HG03520 (cell line): ENCODE measurements around the gene MAP2K2.

Experiments
- ATAC-seq: cut with Tn5 transposase; IDR thresholded peaks from one replicate; pipeline ENCODE4 v1.9.1; 2021; ENCODE audit warnings: mild to moderate bottlenecking, moderate library complexity; ENCODE audit not compliant: unreplicated experiment

Gene MAP2K2

DNA sequence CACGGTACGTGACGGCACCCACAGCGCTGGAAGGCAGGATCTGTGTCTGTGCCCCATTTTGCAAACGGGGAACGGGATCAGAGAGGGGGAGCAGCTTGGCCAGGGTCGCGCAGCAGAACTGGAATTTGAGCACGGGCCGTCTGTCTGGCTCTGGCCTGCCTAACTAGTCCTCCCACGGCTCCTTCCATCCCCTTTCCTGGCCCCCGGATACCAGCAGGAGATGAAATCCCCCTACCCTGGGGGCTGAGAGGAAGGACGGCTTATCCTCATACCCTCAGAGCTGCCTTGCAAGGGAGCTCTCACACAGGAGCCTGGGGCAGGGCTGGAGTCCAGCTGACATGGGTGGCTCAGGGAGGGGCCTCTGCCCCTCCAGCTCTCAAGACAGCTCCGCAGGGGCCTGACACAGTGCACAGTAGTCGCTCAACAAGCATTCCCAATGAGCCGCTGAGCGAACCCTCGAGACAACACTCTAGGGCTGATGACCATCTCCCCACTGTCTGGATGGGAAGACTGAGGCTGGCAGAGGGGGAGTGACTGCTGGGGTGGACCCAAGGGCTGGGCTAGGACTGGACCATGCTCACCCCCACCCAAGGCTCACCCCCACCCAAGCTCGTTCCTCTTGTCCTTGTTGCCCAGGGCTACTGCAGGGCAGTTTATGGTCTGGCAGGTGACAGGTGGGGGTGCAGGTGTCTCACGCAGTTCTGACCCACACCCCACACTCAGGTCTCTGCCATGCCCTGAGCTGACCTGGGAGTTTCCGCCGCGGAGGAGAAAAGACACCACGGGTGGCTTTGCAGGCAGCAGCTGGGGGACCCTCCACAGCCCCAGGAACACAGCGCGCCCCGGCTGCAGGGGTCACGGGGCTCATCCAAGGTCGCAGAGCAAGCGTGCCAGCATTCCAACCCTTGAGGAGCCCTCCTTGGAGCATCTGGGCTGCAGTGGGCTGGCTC lies 61.2 kb downstream of the MAP2K2 start:
- no peak for ATAC-seq

DNA sequence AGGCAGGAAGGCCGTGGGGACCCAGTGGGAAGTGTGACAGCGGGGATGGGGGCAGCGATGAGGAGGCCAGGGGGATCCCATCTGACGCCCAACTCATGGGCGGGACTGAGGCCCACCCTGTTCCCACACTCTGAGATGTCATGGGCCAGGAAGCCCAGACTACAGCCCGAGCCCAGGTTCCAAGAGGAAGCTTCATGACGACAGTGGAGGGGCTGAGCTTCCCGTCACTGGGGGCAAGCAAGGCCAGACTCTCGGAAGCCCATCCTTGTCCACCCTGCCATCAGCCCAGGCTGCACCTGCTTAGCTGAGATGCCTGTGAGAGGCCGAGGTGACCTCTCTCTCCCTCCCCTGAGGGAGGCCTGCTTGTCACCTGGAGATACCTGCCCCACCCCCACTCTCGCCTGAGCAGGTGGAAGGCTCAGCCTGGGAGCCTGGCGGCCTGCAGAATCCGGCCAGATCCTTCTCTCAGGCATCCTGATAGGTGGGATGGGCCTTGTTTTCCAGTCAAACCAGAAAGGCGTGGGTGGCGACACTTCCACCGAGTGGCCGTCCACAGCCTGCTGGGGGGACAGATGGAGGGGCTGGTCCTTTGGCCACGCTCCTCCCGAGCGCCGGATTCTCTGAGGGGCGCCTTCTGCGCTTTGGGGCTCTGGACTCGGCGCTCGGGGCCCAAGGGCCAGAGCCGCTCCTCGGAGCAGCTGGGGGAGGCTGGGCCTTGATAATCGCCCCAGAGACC lies 62.1 kb downstream of the MAP2K2 start:
- no peak for ATAC-seq

DNA sequence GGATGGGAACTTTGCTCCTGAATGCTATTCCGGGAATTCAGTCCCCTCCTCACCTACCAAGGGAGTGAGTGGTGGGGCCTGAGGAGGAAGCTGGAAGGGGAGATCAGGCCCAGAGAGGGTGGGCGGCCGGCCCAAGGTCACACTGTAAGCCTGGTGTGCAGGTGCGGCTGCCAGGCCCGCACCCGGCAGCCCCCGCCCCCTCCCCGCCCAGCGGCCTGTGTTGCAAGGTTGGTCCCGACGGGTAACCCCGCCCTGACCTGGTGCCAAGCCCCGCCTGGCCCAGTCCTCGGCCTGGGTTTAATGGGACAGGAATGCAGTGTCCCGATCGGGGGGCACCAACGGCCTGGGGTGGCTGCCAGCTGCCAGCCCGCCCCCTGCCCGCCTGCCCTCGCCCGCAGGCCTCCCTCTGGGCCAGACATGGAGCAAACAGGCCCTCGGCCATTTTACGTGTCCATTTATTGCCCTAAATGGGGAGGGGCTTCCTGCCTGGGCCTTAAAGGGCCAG lies 62.7 kb downstream of the MAP2K2 start:
- no peak for ATAC-seq

DNA sequence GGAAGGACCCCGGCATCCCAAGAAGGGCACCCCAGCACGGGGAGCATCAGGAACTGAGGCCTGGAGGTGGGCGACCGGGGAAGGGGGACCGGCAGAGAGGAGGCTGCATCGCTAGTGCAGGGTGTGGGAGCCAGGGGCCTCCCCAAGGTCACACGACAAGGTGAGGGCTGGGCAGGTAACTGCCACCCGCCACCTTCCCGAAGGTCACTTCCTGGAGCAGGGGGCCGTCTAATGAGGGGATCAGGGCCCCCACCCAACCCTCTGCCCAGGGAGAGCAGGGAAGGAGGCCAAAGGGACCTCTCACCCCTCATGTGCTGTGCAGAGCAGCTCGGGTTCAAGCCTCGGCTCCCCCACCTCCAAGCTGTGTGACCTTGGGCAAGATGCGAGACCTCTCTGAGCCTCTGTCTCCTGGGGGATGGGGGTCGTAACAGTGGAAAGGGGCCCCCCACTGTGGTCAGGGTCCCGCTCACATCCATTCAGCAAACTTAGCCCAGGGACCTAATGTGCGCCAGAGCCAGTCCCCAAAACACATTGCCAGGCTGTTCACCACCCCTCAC lies 63.2 kb downstream of the MAP2K2 start:
- no peak for ATAC-seq

DNA sequence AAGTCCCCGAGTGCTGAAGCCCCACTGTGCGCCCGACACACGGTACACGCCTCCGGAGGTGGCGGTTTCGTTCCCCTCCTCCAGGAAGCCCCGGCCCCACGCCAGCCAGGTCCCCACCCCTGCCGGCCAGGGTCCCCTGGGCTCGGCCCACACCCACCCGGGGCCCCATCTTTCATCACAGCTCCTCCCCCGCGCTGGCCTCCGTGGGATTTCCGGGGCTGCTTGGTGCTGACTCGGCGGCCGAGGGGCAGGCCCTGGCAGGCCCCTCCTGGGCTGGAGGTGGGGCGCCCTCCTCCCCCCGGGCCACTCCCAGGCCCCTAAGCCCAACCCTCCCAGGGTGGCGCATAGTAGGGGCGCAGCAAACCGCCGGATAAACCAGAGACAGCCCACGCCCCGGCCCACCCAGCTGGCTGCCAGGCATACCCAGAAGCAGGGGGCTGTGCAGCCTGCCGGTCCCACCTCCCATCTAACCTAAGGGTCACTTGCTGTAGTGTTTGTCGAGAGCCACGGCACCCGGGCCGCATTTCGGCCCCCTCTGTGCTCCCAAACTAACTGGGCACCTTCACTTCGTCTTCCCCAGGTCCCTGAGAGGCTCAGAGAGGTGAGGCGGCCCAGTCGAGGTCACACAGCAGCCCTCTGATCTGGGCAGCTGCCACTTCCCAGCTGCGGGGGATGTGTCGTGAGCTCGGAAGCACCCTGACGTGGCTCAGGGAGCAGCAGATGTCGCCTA lies 63.9 kb downstream of the MAP2K2 start:
- no peak for ATAC-seq

DNA sequence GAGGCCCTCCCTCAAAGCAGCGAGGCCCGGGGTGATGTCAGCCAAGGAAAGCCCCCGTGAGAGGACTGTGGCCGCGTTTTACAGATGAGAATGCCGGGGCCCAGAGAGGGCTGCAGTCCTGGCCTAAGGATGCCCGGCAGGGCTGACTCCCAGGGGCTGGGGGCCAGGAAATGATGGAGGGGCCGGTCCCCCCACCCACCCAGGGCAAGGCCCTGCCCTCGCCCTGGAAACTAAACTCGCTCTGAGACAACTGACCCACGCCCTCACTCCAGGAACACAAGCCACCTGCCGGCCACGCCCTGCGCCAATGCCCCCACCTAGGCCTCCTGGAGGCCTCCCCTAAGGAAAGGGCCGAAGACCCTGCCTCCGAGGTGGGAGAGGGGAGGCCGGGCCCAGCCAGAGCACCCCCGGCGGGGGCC lies 64.5 kb downstream of the MAP2K2 start:
- no peak for ATAC-seq

DNA sequence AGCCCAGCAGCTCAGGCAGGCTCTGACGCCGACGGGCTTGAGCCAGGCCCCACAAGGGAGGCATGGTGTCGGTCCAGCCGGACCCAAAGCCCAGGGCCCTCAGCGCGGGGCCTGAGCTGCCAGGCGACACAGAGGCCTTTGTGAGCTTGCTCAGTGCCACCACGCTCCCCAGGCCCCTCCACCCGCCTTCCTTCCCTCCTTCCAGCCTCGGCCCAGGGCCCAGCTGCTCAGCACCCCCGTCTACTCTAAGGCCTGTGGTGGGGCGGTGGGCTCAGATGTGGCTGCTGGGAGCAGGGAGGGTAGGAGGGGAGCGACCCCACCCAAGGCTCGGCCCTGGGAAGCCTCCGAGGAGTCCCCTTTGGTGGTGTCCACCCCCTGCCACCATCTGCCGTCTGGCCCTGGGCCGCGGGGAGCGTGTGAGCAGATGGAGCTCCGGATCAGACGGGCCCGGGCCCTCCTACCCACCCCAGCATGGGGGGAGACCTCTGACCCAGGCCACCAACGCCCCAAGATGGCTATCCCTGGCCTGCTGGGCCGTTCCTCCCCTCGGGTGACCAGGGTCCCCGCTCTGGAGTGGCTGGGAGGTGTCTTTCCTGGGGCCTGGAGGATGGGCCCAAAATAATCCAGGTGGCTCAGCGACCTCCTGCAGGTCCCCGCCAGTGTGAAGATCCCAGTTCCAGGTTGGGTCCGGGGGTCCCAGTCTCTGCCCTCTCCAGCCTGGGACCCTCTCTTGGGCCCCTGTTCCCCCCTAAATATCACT lies 65.0 kb downstream of the MAP2K2 start:
- no peak for ATAC-seq

DNA sequence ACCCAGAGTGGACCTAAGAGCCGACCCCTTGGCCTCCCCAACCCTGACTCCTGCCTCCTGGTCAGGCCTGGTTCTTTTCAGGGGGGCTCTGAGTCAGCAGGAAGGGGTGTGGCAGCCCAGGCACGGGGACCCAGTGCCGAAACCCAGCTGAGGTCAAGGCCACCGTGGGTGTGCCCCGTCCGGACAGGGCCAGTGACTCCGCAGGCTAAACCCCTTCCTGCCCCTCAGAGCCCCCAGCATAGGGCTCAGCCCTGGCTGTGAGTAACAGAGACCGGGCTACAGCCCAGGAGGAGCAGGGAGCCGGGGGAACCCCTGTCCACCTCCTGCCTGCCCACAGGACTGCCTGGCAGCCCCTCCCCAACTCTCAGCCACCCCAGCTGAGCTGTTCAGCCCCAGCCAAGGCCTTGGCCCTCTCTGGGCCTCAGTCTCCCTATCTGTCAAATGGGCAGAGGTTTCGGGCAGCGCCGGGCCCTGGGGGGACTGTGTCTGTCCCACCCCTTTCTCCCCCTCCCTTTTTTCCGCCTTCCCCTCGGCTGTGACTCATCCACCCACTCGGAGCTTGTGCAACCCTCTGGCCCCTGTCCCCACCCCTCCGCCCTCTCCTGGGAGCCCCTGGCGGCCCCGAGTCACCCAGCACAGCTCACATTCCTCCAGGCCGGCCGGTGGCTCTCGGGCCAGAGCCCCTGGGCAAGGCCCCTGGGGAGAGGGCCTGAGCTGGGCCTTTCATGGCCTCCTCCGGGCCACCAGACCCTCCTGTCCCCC lies 65.8 kb downstream of the MAP2K2 start:
- ATAC-seq: no peak

DNA sequence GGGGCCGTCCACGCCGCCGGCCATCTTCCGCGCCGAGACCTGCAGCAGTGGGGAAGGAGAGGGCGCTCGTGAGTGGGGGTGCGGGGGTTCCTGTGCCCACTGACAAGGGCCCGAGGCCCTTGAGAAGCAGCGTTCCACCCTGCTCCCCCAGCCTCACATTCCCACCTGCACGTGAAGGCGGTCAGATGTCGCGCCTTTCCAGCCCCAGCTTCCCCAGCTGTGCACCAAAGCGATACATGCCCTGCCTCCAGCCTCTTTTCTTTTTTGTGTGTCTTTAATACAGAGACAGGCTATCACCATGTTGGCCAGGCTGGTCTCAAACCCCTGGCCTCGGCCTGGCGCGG lies 68.7 kb downstream of the MAP2K2 start:
- no peak for ATAC-seq

DNA sequence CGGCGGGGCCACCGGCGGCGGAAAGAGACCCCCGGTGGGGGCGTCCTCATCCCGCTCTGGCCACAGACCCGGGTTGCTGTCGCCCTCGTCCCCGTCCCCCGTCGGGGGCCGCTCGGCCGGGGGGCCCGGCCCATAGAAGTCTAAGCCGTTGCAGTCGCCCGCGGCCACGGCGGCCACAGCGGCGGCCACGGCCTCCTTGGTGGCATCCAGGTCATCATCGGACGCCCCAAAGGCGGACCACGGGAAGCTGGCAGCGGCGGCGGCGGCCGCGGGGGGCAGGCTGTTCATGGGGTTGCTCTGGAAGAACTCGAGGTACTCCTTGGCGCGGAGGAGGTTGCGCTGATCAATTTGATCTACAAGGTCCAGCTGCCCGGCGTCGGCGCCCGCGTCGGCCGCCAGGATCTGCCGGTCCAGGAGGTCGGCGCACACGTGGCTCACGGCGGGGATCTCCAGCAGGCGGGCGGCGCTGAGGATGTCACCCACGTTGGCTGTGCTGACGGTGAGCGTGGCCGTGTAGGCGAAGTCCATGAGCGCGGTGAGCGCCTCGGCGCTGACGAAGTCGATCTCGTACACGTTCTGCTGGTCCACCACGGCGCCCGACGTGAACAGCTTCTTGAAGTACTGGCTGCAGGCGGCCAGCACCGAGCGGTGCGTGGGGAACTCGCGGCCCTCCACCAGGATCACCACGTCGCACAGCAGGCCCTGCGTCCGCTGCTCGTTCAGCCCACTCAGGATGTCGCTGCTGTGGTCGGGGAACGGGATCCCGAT lies 69.3 kb downstream of the MAP2K2 start:
- no peak for ATAC-seq

DNA sequence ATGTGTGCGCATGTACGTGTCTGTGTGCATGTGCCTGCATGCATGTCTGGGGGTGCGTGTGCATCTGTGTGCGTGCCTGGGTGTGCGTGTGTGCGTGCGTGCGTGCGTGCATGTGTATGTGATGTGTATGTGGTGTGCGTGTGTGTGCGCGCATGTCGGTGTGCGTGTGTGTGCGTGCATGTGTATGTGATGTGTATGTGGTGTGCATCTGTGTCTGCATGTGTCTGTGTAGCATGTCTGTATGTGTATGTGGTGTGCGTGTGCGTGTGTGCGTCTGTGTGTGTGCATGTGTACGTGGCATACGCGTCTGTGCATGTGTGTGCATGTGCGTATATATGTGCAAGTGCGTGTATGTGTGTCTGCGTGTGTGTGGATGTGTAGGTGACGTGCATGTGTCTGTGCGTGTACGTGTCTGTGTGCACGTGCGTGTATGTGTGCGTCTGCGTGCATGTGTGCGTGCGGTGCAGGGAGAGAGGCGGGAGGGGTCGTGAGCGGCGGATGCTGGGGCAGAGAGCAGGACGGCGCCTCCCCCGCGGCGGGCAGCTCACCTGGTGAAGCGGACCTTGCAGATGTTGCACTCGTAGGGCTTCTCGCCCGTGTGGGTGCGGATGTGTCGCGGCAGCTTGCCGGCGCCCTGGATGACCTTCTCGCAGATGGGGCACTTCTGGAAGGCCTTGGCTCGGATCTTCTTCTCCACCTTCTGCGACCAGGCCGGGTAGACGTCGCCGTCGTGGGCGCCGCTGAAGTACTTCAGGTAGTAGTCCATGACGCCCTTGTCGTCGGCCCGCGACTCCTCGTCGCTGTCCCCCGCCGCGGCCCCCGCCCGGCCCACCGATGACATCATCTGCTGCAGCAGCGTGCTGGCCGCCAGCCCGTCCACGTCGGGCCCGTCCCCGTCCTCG lies 70.2 kb downstream of the MAP2K2 start:
- no peak for ATAC-seq

DNA sequence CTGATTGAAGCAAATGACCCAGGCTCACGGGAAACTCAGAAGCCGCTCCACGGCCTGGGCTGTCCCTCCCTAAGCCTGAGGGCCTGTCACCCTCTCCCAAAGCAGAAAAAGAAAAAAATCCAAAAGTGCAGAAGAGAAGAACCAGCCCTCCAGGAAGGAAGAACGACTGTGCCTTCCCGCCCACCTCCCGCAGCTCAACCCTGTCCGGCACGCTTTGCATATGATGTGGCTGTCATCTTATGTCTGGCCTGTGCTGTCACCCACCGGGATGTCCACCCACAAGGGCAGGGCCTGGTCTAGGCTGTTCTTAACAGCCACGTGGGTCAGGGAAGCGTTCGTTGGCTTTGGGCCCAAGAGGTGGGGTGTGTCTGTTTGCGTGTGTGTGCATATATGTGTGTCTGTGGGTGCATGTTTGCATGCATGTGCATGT lies 70.9 kb downstream of the MAP2K2 start:
- ATAC-seq: no peak

DNA sequence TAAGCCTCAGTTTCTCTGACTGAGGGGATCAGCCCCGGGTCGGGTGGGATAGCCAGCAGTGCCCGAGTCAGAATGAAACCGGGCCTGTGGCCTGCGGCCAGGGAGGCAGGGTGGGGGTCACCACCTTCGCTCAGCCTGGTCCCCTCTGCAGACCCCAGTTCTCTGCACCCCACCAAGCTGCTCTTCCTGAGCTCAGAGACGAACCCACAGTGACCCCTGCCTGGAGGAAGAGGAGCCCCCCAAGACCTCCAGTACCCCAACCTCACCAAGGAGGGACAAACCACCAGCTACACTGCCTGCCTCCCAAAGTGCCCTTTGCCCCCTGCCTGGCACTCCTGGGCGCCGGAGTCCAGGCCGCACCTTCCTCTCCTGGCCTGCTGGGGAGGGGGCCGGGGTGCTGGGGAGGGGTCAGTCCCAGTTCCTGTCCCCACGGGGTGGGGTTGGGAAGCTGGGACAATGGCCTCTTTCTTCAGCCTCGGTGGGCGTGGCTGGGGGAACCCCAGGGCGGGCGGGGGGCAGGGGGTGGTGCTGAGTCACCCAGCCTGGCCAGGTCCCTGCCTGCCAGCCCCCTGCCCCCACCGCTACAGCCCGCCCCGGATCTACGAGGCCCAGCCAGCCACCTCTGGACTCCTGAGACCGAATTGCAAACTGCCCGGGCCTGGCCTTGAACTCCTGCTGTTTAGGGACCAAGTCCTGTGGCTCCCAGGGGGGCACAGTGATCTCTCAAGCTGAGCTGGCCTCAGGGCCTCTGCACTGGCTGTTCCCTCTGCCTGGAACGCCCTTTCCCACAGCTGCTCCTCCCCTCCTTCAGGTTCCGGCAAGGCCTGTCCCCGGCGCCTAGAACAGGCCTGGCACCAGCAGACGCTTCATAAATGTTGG lies 71.6 kb downstream of the MAP2K2 start:
- ATAC-seq: no peak

DNA sequence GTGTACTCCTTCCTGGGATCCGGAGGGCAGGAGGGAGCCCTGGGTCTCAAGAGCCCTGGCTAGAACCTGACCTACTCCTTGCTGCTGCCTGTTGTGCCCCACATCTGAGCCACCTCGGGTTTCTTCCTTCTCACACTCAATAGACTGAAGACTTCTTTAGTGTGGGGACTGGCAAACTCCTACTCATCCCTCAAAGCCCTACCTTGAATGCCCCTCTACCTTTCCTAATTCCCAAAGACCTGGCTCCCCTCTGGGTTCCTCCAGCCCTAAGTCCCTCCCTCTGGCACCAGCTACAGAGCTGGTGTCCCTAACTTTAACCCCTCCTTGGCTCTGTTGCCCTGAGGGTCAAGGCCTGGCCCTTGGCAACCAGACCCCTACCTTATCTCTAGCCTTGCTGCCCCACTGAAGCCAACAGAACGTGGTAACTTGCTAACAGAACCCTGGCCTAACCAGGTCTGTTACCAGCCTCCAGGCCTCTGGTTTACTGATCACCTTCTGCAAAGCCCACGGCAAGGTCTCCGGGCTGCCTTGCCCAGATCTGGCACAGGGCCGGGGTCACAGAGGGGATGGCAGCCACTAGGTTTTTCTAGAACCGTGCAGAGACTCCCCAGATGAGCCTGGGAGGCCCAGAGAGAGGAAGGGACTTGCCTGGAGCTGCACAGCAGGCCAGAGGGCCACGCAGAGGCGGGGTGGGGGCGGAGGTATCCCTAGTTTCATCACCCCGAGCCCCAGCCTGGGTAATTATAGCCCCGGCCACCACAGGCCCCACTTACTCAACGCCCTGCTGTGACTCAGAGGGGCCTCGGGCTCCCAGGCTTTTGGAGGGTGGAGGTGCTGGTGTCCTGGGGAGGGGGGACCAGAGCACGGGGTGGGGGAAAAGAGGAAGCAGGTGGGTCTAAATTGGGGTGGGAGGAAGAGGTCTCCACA lies 72.5 kb downstream of the MAP2K2 start:
- ATAC-seq: no peak

DNA sequence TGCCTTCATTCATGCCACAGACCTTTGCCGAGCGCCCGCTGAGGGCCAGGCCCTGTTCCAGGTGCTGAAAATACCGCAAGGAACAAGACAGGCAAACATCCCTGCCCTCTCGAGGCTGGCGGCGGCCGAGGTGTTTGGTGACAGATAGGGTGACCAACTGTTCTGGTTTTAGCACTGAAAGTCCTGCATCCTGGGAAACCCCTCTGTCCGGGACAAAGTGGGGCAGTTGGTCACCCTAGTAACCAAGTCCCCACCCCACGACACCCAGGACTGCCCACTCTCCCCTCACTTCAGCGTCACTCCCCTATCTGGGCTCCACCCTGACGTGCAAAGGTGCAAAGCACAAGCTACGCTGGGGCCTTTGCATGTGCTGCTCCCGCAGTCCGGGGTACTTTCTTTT lies 74.5 kb downstream of the MAP2K2 start:
- ATAC-seq: no peak
